ENCODE measurements around the gene THOC6.

The THOC6 gene

GRCh38 chr16:2985462-2985861 is 38.4 kb upstream of the THOC6 start:
- TF ChIP-seq CTCF (IDR thresholded peaks at IDR 0.05; ENCODE audit: borderline replicate concordance, insufficient read depth, low read depth, low read length), result no peak
- no peak overlapping the region for H3K4me3 ChIP-seq (ENCODE audit: low read depth, low read length)

GRCh38 chr16:2985893-2986355 is 37.9 kb upstream of the THOC6 start:
- H3K4me3 ChIP-seq (ENCODE audit: low read depth, low read length), result no peak overlapping the region
- TF ChIP-seq CTCF (IDR thresholded peaks at IDR 0.05; ENCODE audit: borderline replicate concordance, insufficient read depth, low read depth, low read length), result no peak

GRCh38 chr16:2986623-2987188 is 37.1 kb upstream of the THOC6 start:
- no peak for TF ChIP-seq CTCF (IDR thresholded peaks at IDR 0.05; ENCODE audit: borderline replicate concordance, insufficient read depth, low read depth, low read length)
- H3K4me3 ChIP-seq (ENCODE audit: low read depth, low read length), result no peak overlapping the region

GRCh38 chr16:2987286-2987685 is 36.5 kb upstream of the THOC6 start:
- TF ChIP-seq CTCF (IDR thresholded peaks at IDR 0.05; ENCODE audit: borderline replicate concordance, insufficient read depth, low read depth, low read length), result no peak
- H3K4me3 ChIP-seq (ENCODE audit: low read depth, low read length), result no peak overlapping the region

GRCh38 chr16:2987833-2988232 is 36.0 kb upstream of the THOC6 start:
- TF ChIP-seq CTCF (IDR thresholded peaks at IDR 0.05; ENCODE audit: borderline replicate concordance, insufficient read depth, low read depth, low read length), result no peak
- H3K4me3 ChIP-seq (ENCODE audit: low read depth, low read length), result no peak overlapping the region

- H3K4me3 ChIP-seq (ENCODE audit: low read depth, low read length), result no peak overlapping the region
- TF ChIP-seq CTCF (IDR thresholded peaks at IDR 0.05; ENCODE audit: borderline replicate concordance, insufficient read depth, low read depth, low read length), result no peak
Measured at GRCh38 chr16:2988590-2989099, 35.2 kb upstream of the THOC6 start.

- no peak overlapping the region for H3K4me3 ChIP-seq (ENCODE audit: low read depth, low read length)
- TF ChIP-seq CTCF (IDR thresholded peaks at IDR 0.05; ENCODE audit: borderline replicate concordance, insufficient read depth, low read depth, low read length), result no peak
Measured at GRCh38 chr16:2990891-2991290, 32.9 kb upstream of the THOC6 start.

All from GM12875 (cell line).